Measurements from ENCODE around the gene FANK1. TPM values are rescaled to one million over a fixed set of nuclear protein-coding genes. Genes with fewer than 3 reads are reported as not detected.

The FANK1 gene
- total RNA-seq, 2 donors from 2014 or later: not detected

GRCh38 chr10:126027692-126028091 is 131.3 kb downstream of the FANK1 start:
- no peak for DNase-seq (ENCODE audit: low spot score)
- Histone ChIP-seq H3K4me3 (no peak overlapping the region), H3K4me1 (ENCODE audit: control insufficient read depth in 1 of 2, low read depth in 2 of 2) (no peaks in the 10 kb centered on the region), H3K27me3 (replicated peaks; ENCODE audit: insufficient read depth) (no peaks in the 10 kb centered on the region), H3K27ac (no peak overlapping the region), H3K9me3 (no peaks in the 10 kb centered on the region), H3K36me3 (no peaks in the 10 kb centered on the region)
- TF ChIP-seq CTCF (IDR thresholded peaks at IDR 0.05): no peak
- ATAC-seq (ENCODE audit: insufficient number of reproducible peaks, low FRiP score, low read depth): no peak

GRCh38 chr10:126029999-126030398 is 133.6 kb downstream of the FANK1 start:
- Histone ChIP-seq H3K27me3 (replicated peaks; ENCODE audit: insufficient read depth) (no peaks in the 10 kb centered on the region), H3K4me1 (ENCODE audit: control insufficient read depth in 1 of 2, low read depth in 2 of 2) (no peaks in the 10 kb centered on the region), H3K36me3 (no peaks in the 10 kb centered on the region), H3K27ac (no peak overlapping the region), H3K9me3 (peaks cover 9% of the 10 kb centered on the region), H3K4me3 (no peak overlapping the region)
- ATAC-seq (ENCODE audit: insufficient number of reproducible peaks, low FRiP score, low read depth) (no peak), DNase-seq (ENCODE audit: low spot score) (no peak)
- no peak for TF ChIP-seq CTCF (IDR thresholded peaks at IDR 0.05)

GRCh38 chr10:126034586-126034985 is 138.2 kb downstream of the FANK1 start:
- no peak for DNase-seq (ENCODE audit: low spot score)
- no peak overlapping the region for H3K4me3 ChIP-seq
- H3K4me1 ChIP-seq (ENCODE audit: control insufficient read depth in 1 of 2, low read depth in 2 of 2): no peaks in the 10 kb centered on the region
- no peak overlapping the region for H3K27ac ChIP-seq
- ATAC-seq (ENCODE audit: insufficient number of reproducible peaks, low FRiP score, low read depth): no peak
- TF ChIP-seq CTCF (IDR thresholded peaks at IDR 0.05): no peak
- H3K9me3 ChIP-seq: peaks cover 9% of the 10 kb centered on the region
- H3K36me3 ChIP-seq: no peaks in the 10 kb centered on the region
- no peaks in the 10 kb centered on the region for H3K27me3 ChIP-seq (replicated peaks; ENCODE audit: insufficient read depth)

- Histone ChIP-seq H3K4me1 (ENCODE audit: control insufficient read depth in 1 of 2, low read depth in 2 of 2) (peaks cover 0 to under 1% of the 10 kb centered on the region in 2 donors), H3K9me3 (peaks cover 9% of the 10 kb centered on the region), H3K27ac (no peak overlapping the region), H3K27me3 (replicated peaks; ENCODE audit: insufficient read depth) (no peaks in the 10 kb centered on the region), H3K36me3 (no peaks in the 10 kb centered on the region), H3K4me3 (no peak overlapping the region)
- ATAC-seq (ENCODE audit: insufficient number of reproducible peaks, low FRiP score, low read depth) (no peak), DNase-seq (ENCODE audit: low spot score) (no peak)
- no peak for TF ChIP-seq CTCF (IDR thresholded peaks at IDR 0.05)
These were observed 140.2 kb downstream of the FANK1 start for GRCh38 chr10:126036515-126036914.

- no peaks in the 10 kb centered on the region for H3K27me3 ChIP-seq (replicated peaks; ENCODE audit: insufficient read depth)
- DNase-seq (ENCODE audit: low spot score) (no peak), ATAC-seq (ENCODE audit: insufficient number of reproducible peaks, low FRiP score, low read depth) (no peak)
- no peaks in the 10 kb centered on the region for H3K36me3 ChIP-seq
- no peak for TF ChIP-seq CTCF (IDR thresholded peaks at IDR 0.05)
- peaks cover 10 to 15% of the 10 kb centered on the region in 2 donors for H3K4me1 ChIP-seq (ENCODE audit: control insufficient read depth in 1 of 2, low read depth in 2 of 2)
- H3K9me3 ChIP-seq: peaks cover 9% of the 10 kb centered on the region
- H3K27ac ChIP-seq: no peak overlapping the region
- no peak overlapping the region for H3K4me3 ChIP-seq
These were observed 141.6 kb downstream of the FANK1 start for GRCh38 chr10:126037946-126038345.
